ENCODE results near the gene ADAP2.

GRCh38 chr17:30922235-30923030 is 688 bp downstream of the ADAP2 start:
- TF ChIP-seq CTCF (IDR thresholded peaks at IDR 0.05) (no peak), POLR2A (IDR thresholded peaks at IDR 0.05; ENCODE audit: low read depth) (no peak), POLR2AphosphoS5 (IDR thresholded peaks at IDR 0.05) (no peak), EP300 (IDR thresholded peaks at IDR 0.05) (no peak)

Measured in esophagus muscularis mucosa (tissue), 4 donors.